AG10803 (cell line): ENCODE data around the gene CMIP.

ENCODE experiments used
- DNase-seq: peaks from one replicate; pipeline ENCODE4 v3.0.0; 2010; ENCODE audit warnings: low read depth
- H3K4me3 ChIP-seq: 2 replicates; pipeline ENCODE4 v1.5.1; 2011; ENCODE audit warnings: mild to moderate bottlenecking, low read length, control low read depth
- TF ChIP-seq, protein P1 (sequence below): conservative IDR thresholded peaks from 2 replicates; pipeline ENCODE4 v1.5.1; 2011; ENCODE audit warnings: mild to moderate bottlenecking, low read length, control low read depth, inconsistent platforms

CMIP gene

DNA sequence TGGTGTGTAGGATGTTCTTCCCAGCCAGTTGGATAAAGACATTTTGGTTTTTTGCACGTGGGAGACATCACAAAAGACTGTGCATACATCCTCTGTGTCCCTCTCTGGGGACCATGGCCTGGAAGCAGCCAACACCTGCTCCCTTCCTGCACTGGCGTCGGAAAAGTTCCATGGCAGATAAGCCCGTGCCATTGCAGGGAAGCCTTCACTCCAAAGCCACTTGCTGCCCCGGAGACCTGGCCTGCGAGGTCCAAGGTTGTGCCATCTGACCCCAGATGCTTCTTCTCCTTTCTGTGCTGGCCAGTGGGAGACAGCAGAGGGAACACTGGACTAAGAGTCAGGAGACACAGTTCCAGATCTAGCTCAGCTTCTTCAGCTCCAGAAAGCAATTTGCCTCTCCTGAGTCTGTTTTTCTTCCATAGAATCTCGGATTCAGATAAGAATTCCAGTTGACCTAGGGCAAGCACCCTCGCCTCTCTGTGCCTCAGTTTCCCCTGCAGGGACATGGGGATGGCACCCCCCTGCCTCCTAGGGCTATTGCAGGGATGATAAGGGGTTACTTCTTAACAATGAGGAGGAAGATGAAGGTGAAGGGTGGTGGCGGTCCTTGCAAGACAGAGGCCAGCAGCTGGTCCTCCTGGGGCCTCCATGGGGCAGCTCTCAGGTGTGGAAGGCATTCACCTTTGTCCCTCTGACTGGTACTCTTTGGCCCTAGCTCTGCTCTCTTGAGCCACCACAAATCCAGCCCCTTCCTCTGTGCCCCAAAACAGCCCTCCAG, 134.2 kb downstream of the CMIP start:
- TF ChIP-seq, protein P1, sequence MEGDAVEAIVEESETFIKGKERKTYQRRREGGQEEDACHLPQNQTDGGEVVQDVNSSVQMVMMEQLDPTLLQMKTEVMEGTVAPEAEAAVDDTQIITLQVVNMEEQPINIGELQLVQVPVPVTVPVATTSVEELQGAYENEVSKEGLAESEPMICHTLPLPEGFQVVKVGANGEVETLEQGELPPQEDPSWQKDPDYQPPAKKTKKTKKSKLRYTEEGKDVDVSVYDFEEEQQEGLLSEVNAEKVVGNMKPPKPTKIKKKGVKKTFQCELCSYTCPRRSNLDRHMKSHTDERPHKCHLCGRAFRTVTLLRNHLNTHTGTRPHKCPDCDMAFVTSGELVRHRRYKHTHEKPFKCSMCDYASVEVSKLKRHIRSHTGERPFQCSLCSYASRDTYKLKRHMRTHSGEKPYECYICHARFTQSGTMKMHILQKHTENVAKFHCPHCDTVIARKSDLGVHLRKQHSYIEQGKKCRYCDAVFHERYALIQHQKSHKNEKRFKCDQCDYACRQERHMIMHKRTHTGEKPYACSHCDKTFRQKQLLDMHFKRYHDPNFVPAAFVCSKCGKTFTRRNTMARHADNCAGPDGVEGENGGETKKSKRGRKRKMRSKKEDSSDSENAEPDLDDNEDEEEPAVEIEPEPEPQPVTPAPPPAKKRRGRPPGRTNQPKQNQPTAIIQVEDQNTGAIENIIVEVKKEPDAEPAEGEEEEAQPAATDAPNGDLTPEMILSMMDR = no peak
- H3K4me3 ChIP-seq = no peak overlapping the region
- DNase-seq = no peak

DNA sequence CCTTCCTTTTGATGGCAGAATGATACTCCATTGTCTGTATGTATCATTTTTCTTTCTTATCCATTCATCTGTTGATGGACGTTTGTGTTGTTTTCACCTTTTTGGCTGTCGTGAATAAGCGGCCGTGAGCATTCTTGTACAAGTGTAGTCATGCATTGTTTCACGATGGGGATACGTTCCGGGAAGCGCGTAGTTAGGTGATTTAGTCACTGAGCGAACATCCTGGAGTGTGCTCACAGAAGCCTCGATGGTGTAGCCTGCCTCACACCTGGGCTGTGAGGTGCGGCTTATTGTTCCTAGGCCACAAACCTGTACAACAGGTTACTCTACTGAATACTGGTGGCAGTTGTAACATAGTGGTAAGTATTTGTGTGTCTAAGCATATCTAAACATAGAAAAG, 136.5 kb downstream of the CMIP start:
- no peak overlapping the region for H3K4me3 ChIP-seq
- no peak for DNase-seq
- TF ChIP-seq, protein P1 = no peak

DNA sequence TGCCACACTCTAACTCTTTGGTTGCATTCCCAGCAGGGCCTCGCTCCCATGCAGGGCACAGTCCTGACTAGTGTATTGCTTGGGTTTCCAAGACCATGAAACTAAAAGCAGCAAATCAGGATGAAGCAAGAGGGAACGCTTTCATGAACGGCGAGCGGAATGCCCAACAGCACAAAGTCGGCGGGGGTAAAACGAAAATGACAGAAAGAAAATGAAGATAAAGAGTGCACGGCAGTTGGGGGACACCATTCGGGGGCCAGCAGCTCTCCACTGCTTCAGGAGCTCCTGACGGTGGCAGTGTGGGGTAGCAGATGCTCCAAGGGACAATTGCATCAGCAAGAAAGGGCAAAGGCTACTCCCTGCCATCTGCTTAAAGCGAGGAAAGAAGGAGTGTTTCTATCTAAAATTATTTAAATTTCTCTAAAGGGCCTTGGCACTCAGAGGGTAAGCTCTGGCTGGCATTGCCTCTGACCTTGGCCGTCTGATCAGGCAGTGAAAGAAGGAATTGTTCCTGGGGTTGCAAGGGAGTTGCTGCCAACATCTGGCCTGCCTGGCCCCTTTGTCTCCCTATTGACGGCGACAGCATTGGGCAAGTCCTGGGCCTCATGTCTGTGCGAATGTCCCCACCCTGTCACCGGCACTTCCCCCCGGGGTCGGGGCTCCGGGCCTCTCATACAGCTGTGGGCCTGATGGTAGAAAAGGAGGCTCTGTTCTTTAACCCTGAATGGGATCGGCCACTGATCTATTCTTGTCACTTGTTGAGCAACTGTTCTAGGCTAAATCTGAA, 138.2 kb downstream of the CMIP start:
- peak; percentile 63 for DNase-seq
- TF ChIP-seq, protein P1 = peak; percentile 57
- no peak overlapping the region for H3K4me3 ChIP-seq

DNA sequence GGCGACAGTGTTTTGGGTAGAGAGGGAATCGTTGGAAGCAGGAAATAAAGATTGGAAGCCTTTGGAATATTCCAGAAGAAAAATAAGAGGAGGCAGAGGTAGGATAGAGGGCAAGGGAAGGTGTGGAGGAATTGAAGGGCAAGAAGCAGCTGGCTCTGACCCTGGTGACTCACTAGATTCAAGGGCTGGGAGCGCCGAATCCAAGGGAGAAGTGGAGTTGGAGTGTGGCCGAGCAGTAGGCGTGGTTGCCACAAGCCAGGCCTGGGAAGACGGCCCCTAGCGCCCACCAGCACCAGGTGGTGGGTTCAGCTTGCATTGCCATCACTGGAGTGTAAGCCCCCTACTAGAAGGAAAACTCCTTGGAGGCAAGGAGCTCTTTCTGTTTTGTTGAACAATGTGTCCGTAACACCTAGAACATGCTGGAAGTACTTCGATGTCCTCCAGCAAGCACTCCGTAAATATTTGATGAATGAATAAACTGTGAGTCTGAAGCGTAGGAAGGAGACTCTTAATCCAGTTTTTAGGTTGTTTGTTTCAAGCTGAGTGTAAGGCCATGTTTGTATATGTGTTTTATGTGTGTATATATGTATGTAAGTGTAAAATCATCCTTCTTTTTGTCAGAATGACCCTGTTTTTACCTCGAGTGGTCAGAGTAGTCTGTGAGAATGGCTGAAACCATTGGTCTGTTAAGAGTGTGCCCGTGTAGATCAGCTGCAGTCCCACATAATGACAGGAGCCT, 139.5 kb downstream of the CMIP start:
- TF ChIP-seq, protein P1 = no peak; the same call in 1 of the 2 replicates
- DNase-seq = peak; percentile 63
- no peak overlapping the region for H3K4me3 ChIP-seq

DNA sequence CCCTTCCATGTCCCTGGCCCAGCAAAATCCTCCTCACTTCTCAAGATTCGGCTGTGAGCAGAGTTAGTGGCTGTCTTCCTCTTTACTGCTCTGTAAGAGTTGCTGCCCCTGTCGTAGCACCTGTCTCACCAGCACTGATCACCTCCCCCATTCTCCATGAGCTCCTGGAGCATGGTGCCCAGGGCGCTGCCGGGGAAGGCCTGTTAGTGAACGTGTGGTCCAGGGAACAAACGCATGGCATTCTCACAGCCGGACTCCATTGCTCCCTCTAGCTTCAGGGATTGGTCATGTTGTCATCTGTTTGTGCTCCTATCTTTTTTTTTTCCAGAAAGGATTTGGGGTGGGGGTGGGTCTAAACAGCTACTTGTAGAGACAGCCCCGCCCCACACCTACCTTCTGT, 141.2 kb downstream of the CMIP start:
- H3K4me3 ChIP-seq = no peak overlapping the region
- DNase-seq = no peak
- TF ChIP-seq, protein P1 = peak; percentile 27

DNA sequence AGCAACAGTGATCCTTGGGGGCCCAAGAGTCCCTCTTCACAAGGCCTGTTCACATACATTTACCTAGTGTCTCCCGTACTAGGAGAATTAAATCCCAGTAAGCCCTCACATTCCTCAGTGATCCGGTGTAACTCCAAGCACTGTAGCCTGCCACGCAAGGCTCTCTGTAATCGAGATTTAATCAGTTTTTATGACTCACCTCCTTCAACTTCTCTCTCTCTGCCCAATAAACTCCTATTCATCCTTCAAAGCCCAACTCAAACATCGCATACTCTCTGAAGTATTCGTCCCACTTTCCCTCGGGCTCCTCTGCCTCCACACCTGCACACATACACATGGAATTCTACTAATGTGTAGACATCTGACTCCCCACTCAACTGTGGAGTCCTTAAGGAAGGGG, 141.8 kb downstream of the CMIP start:
- DNase-seq = no peak
- TF ChIP-seq, protein P1 = no peak
- no peak overlapping the region for H3K4me3 ChIP-seq
